PC-9 (cell line): Measurements from ENCODE around the gene MAPK1.

Experiments
- EZH2 ChIP-seq: fragments of 200-600 bp; sonication (generic); IDR thresholded peaks from 2 replicates; pipeline ENCODE4 v1.8.0; 2017; ENCODE audit warnings: antibody characterized with exemption, low read depth
- TF ChIP-seq, protein P1 (sequence below): fragments of 200-600 bp; sonication (generic); conservative IDR thresholded peaks from 2 replicates; pipeline ENCODE4 v1.6.1; 2017; ENCODE audit warnings: mixed run types, antibody characterized with exemption, mild to moderate bottlenecking, moderate library complexity

DNA sequence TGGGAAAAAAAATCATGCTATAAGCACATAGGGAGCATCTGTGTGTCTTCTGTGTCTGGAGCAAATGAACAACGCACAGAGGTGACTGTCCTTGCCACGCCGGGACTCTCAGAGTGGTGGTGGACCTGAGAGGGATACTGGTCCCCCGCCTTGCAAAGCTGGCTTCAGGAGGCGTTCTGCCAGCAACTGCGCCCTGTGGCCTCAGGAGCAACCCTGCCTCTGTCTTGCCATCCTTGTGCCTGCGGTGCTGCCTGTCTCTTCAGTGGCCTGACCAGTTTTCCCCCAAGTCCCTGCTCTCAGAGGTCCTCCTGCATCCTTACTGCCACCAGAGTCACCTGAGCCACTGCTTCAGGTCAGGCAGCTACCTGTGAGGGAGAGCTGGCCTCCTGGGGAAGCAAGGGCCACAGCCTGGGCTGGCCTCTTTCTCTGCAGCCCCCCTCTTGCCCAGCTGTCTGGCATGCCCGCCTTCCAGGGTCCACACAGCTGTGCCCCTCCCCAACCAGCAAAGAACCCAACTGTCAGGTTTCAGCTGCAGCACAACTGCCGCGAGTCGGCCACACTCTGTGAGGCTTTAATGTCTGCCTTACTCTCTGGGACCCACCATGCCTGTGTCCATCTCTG lies 101.4 kb downstream of the MAPK1 start:
- no peak for TF ChIP-seq EZH2
- TF ChIP-seq, protein P1, sequence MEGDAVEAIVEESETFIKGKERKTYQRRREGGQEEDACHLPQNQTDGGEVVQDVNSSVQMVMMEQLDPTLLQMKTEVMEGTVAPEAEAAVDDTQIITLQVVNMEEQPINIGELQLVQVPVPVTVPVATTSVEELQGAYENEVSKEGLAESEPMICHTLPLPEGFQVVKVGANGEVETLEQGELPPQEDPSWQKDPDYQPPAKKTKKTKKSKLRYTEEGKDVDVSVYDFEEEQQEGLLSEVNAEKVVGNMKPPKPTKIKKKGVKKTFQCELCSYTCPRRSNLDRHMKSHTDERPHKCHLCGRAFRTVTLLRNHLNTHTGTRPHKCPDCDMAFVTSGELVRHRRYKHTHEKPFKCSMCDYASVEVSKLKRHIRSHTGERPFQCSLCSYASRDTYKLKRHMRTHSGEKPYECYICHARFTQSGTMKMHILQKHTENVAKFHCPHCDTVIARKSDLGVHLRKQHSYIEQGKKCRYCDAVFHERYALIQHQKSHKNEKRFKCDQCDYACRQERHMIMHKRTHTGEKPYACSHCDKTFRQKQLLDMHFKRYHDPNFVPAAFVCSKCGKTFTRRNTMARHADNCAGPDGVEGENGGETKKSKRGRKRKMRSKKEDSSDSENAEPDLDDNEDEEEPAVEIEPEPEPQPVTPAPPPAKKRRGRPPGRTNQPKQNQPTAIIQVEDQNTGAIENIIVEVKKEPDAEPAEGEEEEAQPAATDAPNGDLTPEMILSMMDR = no peak
